Muscle of back (tissue), 11 donors: ENCODE measurements around the gene EIF2D. TPM values are rescaled to one million over a fixed set of nuclear protein-coding genes. Genes with fewer than 3 reads are reported as not detected.
A peak's percentile ranks its signal among the peaks of the same experiment; 100 is the strongest.

Experiments
- DNase-seq, 3 donors: peaks; one replicate each; pipeline versions ENCODE4 v3.0.0 to v3.0.0-alpha.2; 2013
- polyA plus RNA-seq, 10 donors: library from polyadenylated mRNA; unstranded; fragments of 120-200 nt; gene quantifications; one replicate each; pipeline ENCODE4 v1.2.1, GENCODE V29; 2013; ENCODE audit not compliant: insufficient read length in 10 of 10

EIF2D gene
- polyA plus RNA-seq, 10 donors, result 34.6 to 51.5 (median 39.1) TPM

- DNase-seq, result no peak
Observed at GRCh38 chr1:206551296-206551985, 60.8 kb downstream of the EIF2D start.

- no peak for DNase-seq
Observed at GRCh38 chr1:206550446-206550845, 61.8 kb downstream of the EIF2D start.

GRCh38 chr1:206547104-206547503 is 65.2 kb downstream of the EIF2D start:
- no peak for DNase-seq

GRCh38 chr1:206545351-206545750 is 66.9 kb downstream of the EIF2D start:
- DNase-seq, result no peak

- peak; percentile 42 to 81 (median 69) for DNase-seq
Observed at GRCh38 chr1:206544562-206545257, 67.6 kb downstream of the EIF2D start.

Other genes starting within 250 kb of the EIF2D start
- 1 to 10 TPM; 2.3 to 5.9 (median 3.8) TPM for gene IKBKE, start 142.0 kb downstream of the EIF2D start, polyA plus RNA-seq
- 10 to 100 TPM in 1 of 10 donors, 1 to 10 TPM in 9; 5.9 to 12.8 (median 8.0) TPM for gene RASSF5, start 104.9 kb downstream of the EIF2D start, polyA plus RNA-seq
- gene DYRK3, start 23.1 kb upstream of the EIF2D start, polyA plus RNA-seq, result 1 to 10 TPM; 2.8 to 6.2 (median 4.3) TPM
- gene MAPKAPK2, start 72.4 kb upstream of the EIF2D start, polyA plus RNA-seq, result 10 to 100 TPM; 62.6 to 77.4 (median 72.0) TPM
- not detected for gene IL19, start 158.3 kb upstream of the EIF2D start, polyA plus RNA-seq
- gene IL10, start 160.0 kb upstream of the EIF2D start, polyA plus RNA-seq, result 1 to 10 TPM in 1 of 10 donors, under 1 TPM in 9; 0.25 to 1.2 (median 0.49) TPM